Islet precursor cell (in vitro differentiated cells): Measurements from ENCODE around the gene DDAH2.
A peak's percentile ranks its signal among the peaks of the same experiment; 100 is the strongest.
"Not testable (repeated sequence)": the region's sequence is repeated elsewhere in the genome, so short reads cannot be mapped to it uniquely, and the experiment has no call there.

Experiments
- DNase-seq: peaks from one replicate; pipeline ENCODE4 v3.0.0-alpha.2; 2018

DDAH2 gene

GRCh38 chr6:31711233-31711632 lies 17.9 kb downstream of the DDAH2 start:
- no peak for DNase-seq

- DNase-seq: no peak
These were observed 18.4 kb downstream of the DDAH2 start for GRCh38 chr6:31710523-31711219.

- DNase-seq: not testable (repeated sequence)
These were observed 19.9 kb downstream of the DDAH2 start for GRCh38 chr6:31709157-31709556.

GRCh38 chr6:31708224-31708623 lies 20.9 kb downstream of the DDAH2 start:
- DNase-seq: no peak

- DNase-seq: no peak
These were observed 21.4 kb downstream of the DDAH2 start for GRCh38 chr6:31707701-31708100.

GRCh38 chr6:31706599-31706998 lies 22.5 kb downstream of the DDAH2 start, which contains the start of gene LY6G6F:
LY6G6F (plus strand) TSS chr6:31706866; CDS start chr6:31706907, 41 bp downstream.
- DNase-seq: no peak

- no peak for DNase-seq
These were observed 23.2 kb downstream of the DDAH2 start for GRCh38 chr6:31705931-31706330.

GRCh38 chr6:31702819-31703716 lies 26.0 kb downstream of the DDAH2 start, which contains the start of gene ABHD16A:
ABHD16A (minus strand) TSS chr6:31703324; CDS start chr6:31703281, 43 bp downstream.
- peak; percentile 99 for DNase-seq

GRCh38 chr6:31702405-31702818 lies 26.7 kb downstream of the DDAH2 start:
- DNase-seq: no peak

GRCh38 chr6:31701666-31702404 lies 27.3 kb downstream of the DDAH2 start:
- DNase-seq: no peak

- DNase-seq: no peak
These were observed 28.2 kb downstream of the DDAH2 start for GRCh38 chr6:31700740-31701401.

- DNase-seq: no peak
These were observed 31.5 kb downstream of the DDAH2 start for GRCh38 chr6:31697555-31697954.

- no peak for DNase-seq
These were observed 35.6 kb downstream of the DDAH2 start for GRCh38 chr6:31693535-31693934.

GRCh38 chr6:31692886-31693285 lies 36.2 kb downstream of the DDAH2 start:
- no peak for DNase-seq

GRCh38 chr6:31692353-31692752 lies 36.7 kb downstream of the DDAH2 start:
- no peak for DNase-seq

GRCh38 chr6:31691564-31692108 lies 37.5 kb downstream of the DDAH2 start:
- DNase-seq: no peak

- no peak for DNase-seq
These were observed 38.0 kb downstream of the DDAH2 start for GRCh38 chr6:31691078-31691463.

GRCh38 chr6:31690231-31691077 lies 38.6 kb downstream of the DDAH2 start:
- DNase-seq: peak; percentile 88

GRCh38 chr6:31689249-31690110 lies 39.6 kb downstream of the DDAH2 start:
- DNase-seq: no peak
